GM12872 (cell line): ENCODE measurements around the gene PPIP5K2.

Source experiments
- CTCF ChIP-seq: IDR thresholded peaks from 3 replicates; pipeline ENCODE4 v1.5.1; 2011; ENCODE audit warnings: low read depth, mild to moderate bottlenecking, low read length, moderate library complexity; ENCODE audit not compliant: insufficient read depth

The PPIP5K2 gene

GRCh38 chr5:103093727-103094126, 26.4 kb upstream of the PPIP5K2 start:
- no peak for TF ChIP-seq CTCF

- TF ChIP-seq CTCF: no peak
These were observed 25.4 kb upstream of the PPIP5K2 start for GRCh38 chr5:103094737-103095136.

GRCh38 chr5:103098993-103099392, 21.1 kb upstream of the PPIP5K2 start:
- TF ChIP-seq CTCF: no peak

GRCh38 chr5:103101079-103101750, 18.9 kb upstream of the PPIP5K2 start:
- TF ChIP-seq CTCF: no peak

GRCh38 chr5:103102234-103102633, 17.9 kb upstream of the PPIP5K2 start:
- TF ChIP-seq CTCF: no peak

- no peak for TF ChIP-seq CTCF
These were observed 12.0 kb upstream of the PPIP5K2 start for GRCh38 chr5:103108086-103108485.

GRCh38 chr5:103109277-103109676, 10.8 kb upstream of the PPIP5K2 start:
- no peak for TF ChIP-seq CTCF
